H9 (cell line): ENCODE measurements around the gene IFITM1. TPM values are rescaled to one million over a fixed set of nuclear protein-coding genes. Genes with fewer than 3 reads are reported as not detected.

ENCODE experiments used
- DNase-seq: peaks from one replicate; pipeline ENCODE4 v3.0.0-alpha.2; 2017
- H2AFZ ChIP-seq: one replicate; pipeline ENCODE4 v1.6.1; 2013; ENCODE audit warnings: mild to moderate bottlenecking, low read length, control low read depth, moderate library complexity
- H2AK5ac ChIP-seq: 2 replicates; pipeline ENCODE4 v1.6.1; 2013; ENCODE audit warnings: low read length, control low read depth, mixed read lengths; ENCODE audit not compliant: insufficient read length
- H2BK120ac ChIP-seq: one replicate; pipeline ENCODE4 v1.6.1; 2013; ENCODE audit warnings: low read depth, mild to moderate bottlenecking, low read length, control low read depth, inconsistent platforms; ENCODE audit not compliant: poor library complexity, severe bottlenecking
- H2BK12ac ChIP-seq: 2 replicates; pipeline ENCODE4 v1.6.1; 2013; ENCODE audit warnings: low read length, control low read depth, mixed read lengths, low read depth; ENCODE audit not compliant: insufficient read length
- H2BK15ac ChIP-seq: 2 replicates; pipeline ENCODE4 v1.6.1; 2013; ENCODE audit warnings: low read depth, low read length, control low read depth
- H2BK20ac ChIP-seq: one replicate; pipeline ENCODE4 v1.6.1; 2013; ENCODE audit warnings: low read depth, mild to moderate bottlenecking, low read length, control low read depth, inconsistent platforms; ENCODE audit not compliant: poor library complexity, severe bottlenecking
- H2BK5ac ChIP-seq: 2 replicates; pipeline ENCODE4 v1.6.1; 2013; ENCODE audit warnings: low read length, control low read depth, mixed read lengths; ENCODE audit not compliant: insufficient read length
- H3K14ac ChIP-seq: 2 replicates; pipeline ENCODE4 v1.6.1; 2013; ENCODE audit warnings: low read length, control low read depth; ENCODE audit not compliant: insufficient read depth
- H3K18ac ChIP-seq: 2 replicates; pipeline ENCODE4 v1.6.1; 2013; ENCODE audit warnings: low read depth, mild to moderate bottlenecking, mixed read lengths, low read length, control low read depth; ENCODE audit not compliant: insufficient read length
- H3K23ac ChIP-seq: 2 replicates; pipeline ENCODE4 v1.6.1; 2013; ENCODE audit warnings: low read length, control low read depth, mixed read lengths, low read depth; ENCODE audit not compliant: insufficient read length
- H3K23me2 ChIP-seq: 2 replicates; pipeline ENCODE4 v1.6.1; 2013; ENCODE audit warnings: low read depth, mild to moderate bottlenecking, mixed read lengths, low read length, control low read depth; ENCODE audit not compliant: insufficient read length, poor library complexity, severe bottlenecking
- H3K27ac ChIP-seq: 2 replicates; pipeline ENCODE4 v1.5.1; 2013; ENCODE audit warnings: low read length, control low read depth, mixed read lengths, low read depth; ENCODE audit not compliant: insufficient read length
- H3K27me3 ChIP-seq: 2 replicates; pipeline ENCODE4 v1.6.1; 2013; ENCODE audit warnings: low read length, control low read depth, inconsistent platforms; ENCODE audit not compliant: insufficient read depth
- H3K4ac ChIP-seq: 2 replicates; pipeline ENCODE4 v1.6.1; 2013; ENCODE audit warnings: low read depth, mild to moderate bottlenecking, control low read depth, inconsistent platforms, low read length, moderate library complexity
- H3K4me1 ChIP-seq: 2 replicates; pipeline ENCODE4 v1.6.1; 2013; ENCODE audit warnings: low read length, control low read depth, inconsistent platforms; ENCODE audit not compliant: insufficient read depth
- H3K4me2 ChIP-seq: 2 replicates; pipeline ENCODE4 v1.6.1; 2013; ENCODE audit warnings: low read length, control low read depth, mixed read lengths; ENCODE audit not compliant: insufficient read length, insufficient read depth
- H3K56ac ChIP-seq: 2 replicates; pipeline ENCODE4 v1.6.1; 2013; ENCODE audit warnings: low read depth, mild to moderate bottlenecking, mixed read lengths, low read length, control low read depth; ENCODE audit not compliant: insufficient read length
- H3K79me1 ChIP-seq: 2 replicates; pipeline ENCODE4 v1.6.1; 2013; ENCODE audit warnings: low read depth, mild to moderate bottlenecking, moderate library complexity, low read length, control low read depth, inconsistent platforms; ENCODE audit not compliant: insufficient read depth, poor library complexity, severe bottlenecking
- H3K79me2 ChIP-seq: 2 replicates; pipeline ENCODE4 v1.6.1; 2013; ENCODE audit warnings: low read length, control low read depth, inconsistent platforms; ENCODE audit not compliant: insufficient read depth
- H3K9ac ChIP-seq: 2 replicates; pipeline ENCODE4 v1.6.1; 2013; ENCODE audit warnings: low read length, control low read depth, mixed read lengths; ENCODE audit not compliant: insufficient read length; ENCODE audit errors: extremely low read depth
- H3K9me3 ChIP-seq: one replicate; pipeline ENCODE4 v1.6.1; 2013; ENCODE audit warnings: low read depth, low read length, inconsistent platforms; ENCODE audit not compliant: control insufficient read depth
- H3T11ph ChIP-seq: one replicate; pipeline ENCODE4 v1.6.1; 2013; ENCODE audit warnings: mild to moderate bottlenecking, low read length, control low read depth, inconsistent platforms
- H4K20me1 ChIP-seq: one replicate; pipeline ENCODE4 v1.6.1; 2013; ENCODE audit not compliant: control insufficient read depth, insufficient read length, insufficient read depth
- H4K5ac ChIP-seq: 2 replicates; pipeline ENCODE4 v1.6.1; 2013; ENCODE audit warnings: low read depth, mild to moderate bottlenecking, mixed read lengths, low read length, control low read depth; ENCODE audit not compliant: insufficient read length
- H4K8ac ChIP-seq: replicated peaks from 2 replicates; pipeline ENCODE4 v1.6.1; 2013; ENCODE audit warnings: low read length, control low read depth, mixed read lengths, low read depth; ENCODE audit not compliant: insufficient read length
- H4K91ac ChIP-seq: 2 replicates; pipeline ENCODE4 v1.6.1; 2013; ENCODE audit warnings: low read depth, mild to moderate bottlenecking, moderate library complexity, mixed read lengths, low read length, control low read depth; ENCODE audit not compliant: insufficient read length
- H3K27ac Mint-ChIP-seq, 3 experiments: 2 replicates in 2 of 3; 3 replicates in 1 of 3; pipeline ENCODE4 v1.8.0; 2020 to 2021; ENCODE audit warnings: mixed read lengths in 3 of 3, mild to moderate bottlenecking in 1 of 3, moderate library complexity in 1 of 3
- H3K27me3 Mint-ChIP-seq: 2 replicates; pipeline ENCODE4 v1.8.0; 2021; ENCODE audit warnings: low read depth, mild to moderate bottlenecking, moderate library complexity, mixed read lengths
- H3K36me3 Mint-ChIP-seq, 3 experiments: 2 replicates in 2 of 3; 3 replicates in 1 of 3; pipeline ENCODE4 v1.8.0; 2020 to 2021; ENCODE audit warnings: low read depth in 3 of 3, mixed read lengths in 3 of 3; ENCODE audit not compliant: insufficient read depth in 1 of 3
- H3K4me1 Mint-ChIP-seq, 2 experiments: 2 replicates each; pipeline ENCODE4 v1.8.0; 2020; ENCODE audit warnings: mixed read lengths in 2 of 2
- H3K4me3 Mint-ChIP-seq, 2 experiments: 2 replicates in 1 of 2; 3 replicates in 1 of 2; pipeline ENCODE4 v1.8.0; 2020 to 2021; ENCODE audit warnings: mild to moderate bottlenecking in 2 of 2, mixed read lengths in 2 of 2, moderate library complexity in 1 of 2
- H3K9me3 Mint-ChIP-seq, 2 experiments: 2 replicates in 1 of 2; 3 replicates in 1 of 2; pipeline ENCODE4 v1.8.0; 2020; ENCODE audit warnings: mild to moderate bottlenecking in 2 of 2, mixed read lengths in 2 of 2, moderate library complexity in 1 of 2
- CTCF ChIP-seq: fragments of 200-600 bp; sonication (generic); conservative IDR thresholded peaks from 3 replicates; pipeline ENCODE4 v1.8.0; 2021; ENCODE audit warnings: antibody characterized with exemption, mild to moderate bottlenecking
- WGBS: extraction: QIAGEN DNeasy Blood & Tissue Kit; methylation state at CpG from one replicate; pipeline ENCODE4 v1.1.7; 2013; ENCODE audit warnings: missing lambda C conversion rate, low lambda C conversion rate, mixed read lengths; ENCODE audit not compliant: insufficient read length; ENCODE audit errors: extremely low coverage; 5-methylcytosine and 5-hydroxymethylcytosine counted together
- total RNA-seq: library from RNA; stranded (reverse); gene quantifications from 2 replicates; pipeline ENCODE4 v1.2.1, GENCODE V29; 2021

The IFITM1 gene
- total RNA-seq, 1 experiment from 2014 or later = 500 TPM

GRCh38 chr11:304915-305843, 8.7 kb upstream of the IFITM1 start:
- Histone ChIP-seq H3K27ac (peak overlapping the region; percentile 86), H3K23ac (no peak overlapping the region), H3K9me3 (no peaks in the 10 kb centered on the region), H3K79me2 (no peaks in the 10 kb centered on the region), H3K4me2 (peak overlapping the region; percentile 40), H3T11ph (no peak overlapping the region), H3K4me1 (peaks cover 18% of the 10 kb centered on the region; the same call in 1 of the 2 replicates), H2BK5ac (no peak overlapping the region), H2AFZ (no peak overlapping the region), H3K14ac (no peak overlapping the region), H3K4ac (no peak overlapping the region), H4K91ac (no peak overlapping the region), H4K5ac (no peak overlapping the region), H3K56ac (peak overlapping the region; percentile 9), H4K20me1 (no peaks in the 10 kb centered on the region), H2BK12ac (no peak overlapping the region), H2BK15ac (no peak overlapping the region), H3K23me2 (peaks cover 2% of the 10 kb centered on the region), H2BK120ac (no peak overlapping the region), H3K27me3 (no peaks in the 10 kb centered on the region), H3K18ac (no peak overlapping the region), H2BK20ac (no peak overlapping the region), H3K9ac (no peak overlapping the region), H2AK5ac (no peak overlapping the region), H4K8ac (no peak overlapping the region), H3K79me1 (no peaks in the 10 kb centered on the region)
- Mint-ChIP-seq H3K4me1 (peaks cover 65 to 78% of the 10 kb centered on the region in 2 experiments), H3K9me3 (peaks cover 2 to 10% of the 10 kb centered on the region in 2 experiments; a peak in 3 of 5 replicates), H3K27me3 (no peaks in the 10 kb centered on the region), H3K27ac (peak overlapping the region; percentile 91 to 96 (median 96)), H3K4me3 (peak overlapping the region; percentile 19 to 63; a peak in 4 of 5 replicates), H3K36me3 (peaks cover 0 to 10% (median 9%) of the 10 kb centered on the region in 3 experiments; a peak in 6 of 7 replicates)
- peak; percentile 75 for DNase-seq
- WGBS = no CpG with 5 or more reads among the region's 19 CpGs
- TF ChIP-seq CTCF = peak; percentile 59
